Measurements from ENCODE around the gene ACOX1.
A peak's percentile ranks its signal among the peaks of the same experiment; 100 is the strongest.

The ACOX1 gene

DNA sequence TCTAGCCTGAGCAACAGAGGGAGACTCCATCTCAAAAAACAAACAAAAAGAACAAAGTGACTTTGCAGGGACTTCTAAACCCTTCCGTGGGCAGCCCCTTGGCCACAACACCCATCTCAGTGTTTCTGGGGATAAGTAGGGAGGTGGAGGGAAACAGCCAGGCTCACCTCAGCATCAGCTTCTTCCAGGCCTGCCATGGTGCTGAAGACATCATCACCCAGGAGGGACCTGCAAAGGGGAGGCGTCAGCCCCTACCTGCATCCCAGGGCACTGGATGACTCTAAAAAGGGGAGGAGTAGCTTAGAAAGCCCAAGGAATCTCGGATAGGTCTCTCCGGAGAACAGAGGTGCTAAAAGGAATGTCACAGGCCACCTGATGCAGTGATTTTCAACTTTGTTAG, 47.9 kb downstream of the ACOX1 start:
- DNase-seq (ENCODE audit: insufficient read length, low spot score) (no peak), FAIRE-seq (no peak)
- TF ChIP-seq, protein P1, sequence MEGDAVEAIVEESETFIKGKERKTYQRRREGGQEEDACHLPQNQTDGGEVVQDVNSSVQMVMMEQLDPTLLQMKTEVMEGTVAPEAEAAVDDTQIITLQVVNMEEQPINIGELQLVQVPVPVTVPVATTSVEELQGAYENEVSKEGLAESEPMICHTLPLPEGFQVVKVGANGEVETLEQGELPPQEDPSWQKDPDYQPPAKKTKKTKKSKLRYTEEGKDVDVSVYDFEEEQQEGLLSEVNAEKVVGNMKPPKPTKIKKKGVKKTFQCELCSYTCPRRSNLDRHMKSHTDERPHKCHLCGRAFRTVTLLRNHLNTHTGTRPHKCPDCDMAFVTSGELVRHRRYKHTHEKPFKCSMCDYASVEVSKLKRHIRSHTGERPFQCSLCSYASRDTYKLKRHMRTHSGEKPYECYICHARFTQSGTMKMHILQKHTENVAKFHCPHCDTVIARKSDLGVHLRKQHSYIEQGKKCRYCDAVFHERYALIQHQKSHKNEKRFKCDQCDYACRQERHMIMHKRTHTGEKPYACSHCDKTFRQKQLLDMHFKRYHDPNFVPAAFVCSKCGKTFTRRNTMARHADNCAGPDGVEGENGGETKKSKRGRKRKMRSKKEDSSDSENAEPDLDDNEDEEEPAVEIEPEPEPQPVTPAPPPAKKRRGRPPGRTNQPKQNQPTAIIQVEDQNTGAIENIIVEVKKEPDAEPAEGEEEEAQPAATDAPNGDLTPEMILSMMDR (IDR thresholded peaks at IDR 0.05; ENCODE audit: insufficient read depth, missing control alignments): no peak

DNA sequence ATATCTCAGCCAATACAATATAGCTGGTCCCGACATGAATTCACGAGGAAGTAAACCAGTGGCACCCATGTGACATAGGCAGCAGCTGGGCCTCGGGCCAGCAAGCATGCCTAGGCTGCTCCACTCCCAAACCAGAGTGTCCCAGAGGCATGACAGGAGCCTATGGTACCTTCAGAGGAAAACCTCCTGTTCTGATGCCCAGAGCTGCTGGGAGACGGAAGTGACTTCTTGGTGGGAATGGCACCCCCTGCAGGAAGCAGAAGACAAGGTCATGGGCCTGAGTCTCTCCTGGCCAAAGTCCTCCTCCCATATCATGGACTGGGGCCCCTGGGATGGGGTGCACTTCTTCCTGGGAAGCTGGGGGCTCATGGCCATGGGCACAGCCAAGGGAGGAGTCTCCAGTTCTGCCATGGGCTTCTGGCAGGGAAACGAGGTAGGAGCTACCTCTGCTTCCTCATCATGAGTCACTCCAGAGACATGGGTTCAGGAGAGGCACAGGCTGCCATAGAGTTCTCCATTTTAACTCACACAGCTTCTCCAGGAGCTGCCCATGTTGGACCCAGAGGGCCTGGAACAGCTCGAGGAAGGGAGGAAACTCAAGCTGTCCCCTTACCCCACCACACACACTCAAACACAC, 51.6 kb downstream of the ACOX1 start:
- DNase-seq (ENCODE audit: insufficient read length, low spot score): no peak
- TF ChIP-seq, protein P1 (IDR thresholded peaks at IDR 0.05; ENCODE audit: insufficient read depth, missing control alignments): peak; percentile 40
- FAIRE-seq: no peak

GRCh38 chr17:75926456-75926855, 52.5 kb downstream of the ACOX1 start:
- DNase-seq (ENCODE audit: insufficient read length, low spot score): no peak
- TF ChIP-seq, protein P1 (IDR thresholded peaks at IDR 0.05; ENCODE audit: insufficient read depth, missing control alignments): no peak
- FAIRE-seq: no peak

DNA sequence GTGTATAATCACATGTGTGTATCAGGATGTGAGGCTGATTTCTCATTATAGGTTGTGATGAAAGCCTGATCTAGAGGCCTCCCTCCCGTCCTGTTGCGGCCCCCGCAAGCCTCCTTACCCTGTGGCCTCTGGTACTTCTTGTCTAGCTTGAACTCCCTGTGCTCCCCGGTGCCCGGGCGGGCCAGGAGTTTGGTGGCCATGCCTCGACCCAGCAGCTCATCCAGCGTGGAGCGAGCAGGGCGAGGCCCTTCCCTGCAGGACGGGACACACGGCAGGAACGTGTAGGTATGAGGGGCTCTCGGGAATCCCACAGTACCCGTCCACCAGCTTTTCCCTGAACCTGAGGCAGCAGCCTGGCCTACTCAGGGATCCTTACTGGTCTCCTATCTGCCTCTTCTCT, 53.1 kb downstream of the ACOX1 start:
- no peak for FAIRE-seq

GRCh38 chr17:75925103-75925502, 53.9 kb downstream of the ACOX1 start:
- TF ChIP-seq, protein P1 (IDR thresholded peaks at IDR 0.05; ENCODE audit: insufficient read depth, missing control alignments): no peak
- no peak for DNase-seq (ENCODE audit: insufficient read length, low spot score)
- FAIRE-seq: no peak

More for the DNA sequence above, 53.1 kb downstream of the ACOX1 start:
- DNase-seq (ENCODE audit: insufficient read length, low spot score): no peak
- TF ChIP-seq, protein P1 (IDR thresholded peaks at IDR 0.05; ENCODE audit: insufficient read depth, missing control alignments): no peak

- FAIRE-seq (no peak), DNase-seq (ENCODE audit: insufficient read length, low spot score) (no peak)
- TF ChIP-seq, protein P1 (IDR thresholded peaks at IDR 0.05; ENCODE audit: insufficient read depth, missing control alignments): no peak
These were observed 55.7 kb downstream of the ACOX1 start for GRCh38 chr17:75922963-75923874.
